ENCODE measurements around the gene CTU2.

DNA sequence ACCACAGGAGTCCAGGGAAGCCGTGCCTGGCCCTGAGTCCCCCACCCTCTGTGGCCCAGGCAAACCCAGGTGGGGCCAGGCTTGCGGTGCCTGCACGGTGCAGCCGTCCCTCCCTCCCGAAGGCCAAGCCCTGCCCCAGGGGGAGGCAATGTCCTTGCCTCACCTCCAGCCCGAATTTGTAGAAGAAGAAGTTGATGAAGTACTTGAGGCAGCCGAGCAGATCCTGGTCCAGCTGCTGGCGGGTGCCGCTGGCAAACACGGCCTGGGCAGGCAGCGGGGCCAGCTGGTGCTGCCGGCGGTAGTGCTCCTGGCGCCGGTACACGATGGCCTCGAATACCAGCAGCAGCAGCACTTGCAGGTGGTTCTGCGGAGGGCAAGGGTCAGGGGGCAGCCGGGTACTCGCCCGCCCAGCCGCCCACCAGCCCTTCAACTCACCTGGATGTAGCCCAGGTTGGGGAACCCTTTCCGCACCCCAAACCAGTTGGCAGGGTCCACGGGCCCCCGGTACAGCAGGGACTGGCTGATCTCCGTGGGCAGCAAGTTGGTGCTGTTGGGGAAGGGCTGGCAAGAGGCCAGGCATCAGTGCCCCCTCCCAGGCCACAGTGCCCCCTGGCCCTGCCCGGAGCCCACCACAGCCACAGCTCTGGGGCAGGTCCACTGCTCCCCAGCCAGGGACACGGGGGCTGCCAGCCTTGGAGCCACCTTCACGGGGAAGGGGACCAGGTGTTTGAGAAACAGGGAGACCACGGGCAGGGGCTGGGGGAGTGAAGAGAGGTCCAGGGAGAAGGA is 26.1 kb downstream of the CTU2 start:
- no peak for TF ChIP-seq POLR2A (IDR thresholded peaks at IDR 0.05)
- TF ChIP-seq, protein P1, sequence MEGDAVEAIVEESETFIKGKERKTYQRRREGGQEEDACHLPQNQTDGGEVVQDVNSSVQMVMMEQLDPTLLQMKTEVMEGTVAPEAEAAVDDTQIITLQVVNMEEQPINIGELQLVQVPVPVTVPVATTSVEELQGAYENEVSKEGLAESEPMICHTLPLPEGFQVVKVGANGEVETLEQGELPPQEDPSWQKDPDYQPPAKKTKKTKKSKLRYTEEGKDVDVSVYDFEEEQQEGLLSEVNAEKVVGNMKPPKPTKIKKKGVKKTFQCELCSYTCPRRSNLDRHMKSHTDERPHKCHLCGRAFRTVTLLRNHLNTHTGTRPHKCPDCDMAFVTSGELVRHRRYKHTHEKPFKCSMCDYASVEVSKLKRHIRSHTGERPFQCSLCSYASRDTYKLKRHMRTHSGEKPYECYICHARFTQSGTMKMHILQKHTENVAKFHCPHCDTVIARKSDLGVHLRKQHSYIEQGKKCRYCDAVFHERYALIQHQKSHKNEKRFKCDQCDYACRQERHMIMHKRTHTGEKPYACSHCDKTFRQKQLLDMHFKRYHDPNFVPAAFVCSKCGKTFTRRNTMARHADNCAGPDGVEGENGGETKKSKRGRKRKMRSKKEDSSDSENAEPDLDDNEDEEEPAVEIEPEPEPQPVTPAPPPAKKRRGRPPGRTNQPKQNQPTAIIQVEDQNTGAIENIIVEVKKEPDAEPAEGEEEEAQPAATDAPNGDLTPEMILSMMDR (IDR thresholded peaks at IDR 0.05), result no peak
